Activated CD8-positive, alpha-beta T cell treated with anti-CD3 and anti-CD28 coated beads, Interleukin-2, amount 10 ng/mL, durations not matched to agents 7 days and 5 days (primary cell): Measurements from ENCODE around the gene RBSN. TPM values are rescaled to one million over a fixed set of nuclear protein-coding genes. Genes with fewer than 3 reads are reported as not detected.

Experiments
- ATAC-seq: fragments of 150-1000 bp; cut with Tn5 transposase; one replicate; pipeline ENCODE4 v1.10.0; 2021; ENCODE audit warnings: moderate library complexity
- CTCF ChIA-PET: fragments of 350-600 bp; sonication (Branson Sonifier 250); formaldehyde crosslinking; loops from one replicate; lab custom pipeline; 2021; ENCODE audit warnings: antibody characterized with exemption; lab: Charles Lee
- POLR2A ChIA-PET: fragments of 350-600 bp; sonication (Branson Sonifier 250); formaldehyde crosslinking; loops from one replicate; lab custom pipeline; 2021; ENCODE audit warnings: antibody characterized with exemption; lab: Charles Lee
- DNase-seq: peaks from one replicate; pipeline ENCODE4 v3.0.0-alpha.2; 2020
- H3K27ac Mint-ChIP-seq: one replicate; pipeline ENCODE4 v1.8.0; 2021; ENCODE audit warnings: mild to moderate bottlenecking, mixed read lengths
- H3K27me3 Mint-ChIP-seq: one replicate; pipeline ENCODE4 v1.8.0; 2021; ENCODE audit warnings: low read depth, mixed read lengths
- H3K36me3 Mint-ChIP-seq: one replicate; pipeline ENCODE4 v1.8.0; 2021; ENCODE audit warnings: low read depth, mixed read lengths
- H3K4me1 Mint-ChIP-seq: one replicate; pipeline ENCODE4 v1.8.0; 2021; ENCODE audit warnings: low read depth, mixed read lengths
- H3K4me3 Mint-ChIP-seq: one replicate; pipeline ENCODE4 v1.8.0; 2021; ENCODE audit warnings: mild to moderate bottlenecking, mixed read lengths
- H3K9me3 Mint-ChIP-seq: one replicate; pipeline ENCODE4 v1.8.0; 2022; ENCODE audit warnings: mixed read lengths; ENCODE audit not compliant: insufficient read depth
- total RNA-seq, 2 experiments: library from RNA; stranded (reverse); gene quantifications; one replicate each; pipeline ENCODE4 v1.2.3, GENCODE V29; 2021

The RBSN gene
- total RNA-seq, 2 experiments from 2014 or later = 16.4 to 17.8 TPM

GRCh38 chr3:15099364-15100098 is 583 bp upstream of the RBSN start:
- Mint-ChIP-seq H3K4me1 (peaks cover 47% of the 10 kb centered on the region), H3K27ac (peak overlapping the region; percentile 97), H3K36me3 (peaks cover 27% of the 10 kb centered on the region), H3K27me3 (peaks cover 2% of the 10 kb centered on the region), H3K4me3 (peak overlapping the region; percentile 93), H3K9me3 (no peaks in the 10 kb centered on the region)
- ATAC-seq (peak; percentile 20), DNase-seq (no peak)
- ChIA-PET CTCF (interaction anchor here (1.0 to 2.2 kb wide), 5 partner anchors 9 to 306 kb away, joined by 3 to 19 read pairs (median 4); partner anchors contain the start of gene CAPN7), POLR2A (interaction anchor here (0.6 to 3.4 kb wide), 17 partner anchors 9 to 1211 kb away, joined by 3 to 21 read pairs (median 3); partner anchors contain the start of genes CAPN7, CCDC174, MRPS25 and NR2C2)

DNA sequence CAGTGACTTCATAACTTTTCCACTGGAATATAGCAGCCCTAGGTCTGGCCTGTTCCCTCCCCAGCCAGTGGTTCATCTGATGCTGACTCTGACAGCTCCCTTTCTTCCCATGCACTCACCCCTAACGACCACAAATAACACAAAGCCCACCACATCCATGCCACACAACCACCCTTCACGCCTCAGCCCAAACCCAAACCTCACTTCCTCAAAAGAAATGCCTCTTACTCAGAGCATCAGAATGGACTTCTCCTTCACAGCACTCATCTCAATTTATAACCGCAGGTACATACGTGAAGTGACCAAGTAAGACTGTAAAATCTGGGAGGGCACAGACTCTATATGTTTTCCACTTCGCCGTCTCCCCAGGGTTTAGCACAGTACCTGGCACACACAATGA is 1.1 kb downstream of the RBSN start:
- DNase-seq (peak; percentile 52), ATAC-seq (peak; percentile 14)
- peak overlapping the region; percentile 97 for H3K27ac Mint-ChIP-seq
- peaks cover 2% of the 10 kb centered on the region for H3K27me3 Mint-ChIP-seq
- ChIA-PET POLR2A (interaction anchor here (0.7 to 3.4 kb wide), 6 partner anchors 8 to 227 kb away, joined by 3 to 21 read pairs (median 4); partner anchors contain the start of genes MRPS25 and NR2C2), CTCF (interaction anchor here (0.9 to 2.2 kb wide), 3 partner anchors 11 to 307 kb away, joined by 3 to 19 read pairs (median 4); no protein-coding TSS in a partner anchor)
- H3K36me3 Mint-ChIP-seq = peaks cover 37% of the 10 kb centered on the region
- H3K4me1 Mint-ChIP-seq = peaks cover 47% of the 10 kb centered on the region
- H3K4me3 Mint-ChIP-seq = peak overlapping the region; percentile 93
- no peaks in the 10 kb centered on the region for H3K9me3 Mint-ChIP-seq

- CTCF ChIA-PET = interaction anchor here (1.2 kb wide), 1 partner anchor 13 kb away, joined by 4 read pairs; no protein-coding TSS in a partner anchor
- DNase-seq (no peak), ATAC-seq (no peak)
- H3K27ac Mint-ChIP-seq = no peak overlapping the region
- no peak overlapping the region for H3K4me3 Mint-ChIP-seq
- H3K27me3 Mint-ChIP-seq = peaks cover 2% of the 10 kb centered on the region
- POLR2A ChIA-PET = no interaction called here
- peaks cover 41% of the 10 kb centered on the region for H3K36me3 Mint-ChIP-seq
- H3K9me3 Mint-ChIP-seq = no peaks in the 10 kb centered on the region
- H3K4me1 Mint-ChIP-seq = peaks cover 36% of the 10 kb centered on the region
These were observed 2.9 kb downstream of the RBSN start for GRCh38 chr3:15096046-15096445.

- Mint-ChIP-seq H3K9me3 (no peaks in the 10 kb centered on the region), H3K4me1 (peaks cover 26% of the 10 kb centered on the region)
- CTCF ChIA-PET = interaction anchor here (1.4 kb wide), 1 partner anchor 30 kb away, joined by 4 read pairs; the partner anchor contains the start of gene MRPS25
These were observed 4.6 kb downstream of the RBSN start for GRCh38 chr3:15094187-15094875.

GRCh38 chr3:15092686-15093085 is 6.3 kb downstream of the RBSN start:
- peaks cover 15% of the 10 kb centered on the region for H3K4me1 Mint-ChIP-seq
- no peaks in the 10 kb centered on the region for H3K27me3 Mint-ChIP-seq
- ATAC-seq (no peak), DNase-seq (no peak)
- peaks cover 43% of the 10 kb centered on the region for H3K36me3 Mint-ChIP-seq
- no peak overlapping the region for H3K4me3 Mint-ChIP-seq
- no peak overlapping the region for H3K27ac Mint-ChIP-seq
- CTCF ChIA-PET = interaction anchor here (1.4 to 2.2 kb wide), 2 partner anchors 16 to 28 kb away, joined by 4 to 8 read pairs; partner anchors contain the start of gene MRPS25
- POLR2A ChIA-PET = no interaction called here
- H3K9me3 Mint-ChIP-seq = no peaks in the 10 kb centered on the region

More at GRCh38 chr3:15094187-15094875, 4.6 kb downstream of the RBSN start:
- no peak overlapping the region for H3K27ac Mint-ChIP-seq
- DNase-seq = no peak
- H3K27me3 Mint-ChIP-seq = peaks cover 2% of the 10 kb centered on the region
- POLR2A ChIA-PET = interaction anchor here (0.6 to 1.4 kb wide), 2 partner anchors 29 to 153 kb away, joined by 3 to 7 read pairs; partner anchors contain the start of gene MRPS25
- no peak overlapping the region for H3K4me3 Mint-ChIP-seq
- no peak for ATAC-seq
- peaks cover 49% of the 10 kb centered on the region for H3K36me3 Mint-ChIP-seq

DNA sequence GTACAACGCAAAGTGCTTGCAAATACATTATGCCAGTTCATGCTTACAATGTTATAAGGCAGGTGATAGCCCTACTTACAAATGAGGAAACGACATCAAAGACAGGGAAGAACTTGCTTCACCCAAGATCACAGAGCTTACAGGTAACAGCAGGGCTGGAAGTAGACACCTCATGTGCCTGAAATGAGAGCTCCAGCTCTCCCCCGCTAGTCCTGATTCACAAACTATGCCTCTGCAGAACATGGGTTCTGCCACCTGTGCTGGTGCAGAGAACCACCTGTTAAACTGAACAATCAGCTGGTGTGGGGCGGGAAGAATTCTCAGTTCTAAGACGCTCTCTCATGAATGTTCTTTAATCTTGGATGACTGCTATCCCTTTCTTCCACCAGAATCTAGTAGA is 7.4 kb downstream of the RBSN start:
- POLR2A ChIA-PET = interaction anchor here (1.1 kb wide), 1 partner anchor 18 kb away, joined by 4 read pairs; no protein-coding TSS in a partner anchor
- ATAC-seq (no peak), DNase-seq (no peak)
- Mint-ChIP-seq H3K4me1 (peaks cover 9% of the 10 kb centered on the region), H3K4me3 (no peak overlapping the region), H3K27me3 (no peaks in the 10 kb centered on the region), H3K27ac (no peak overlapping the region), H3K36me3 (peaks cover 45% of the 10 kb centered on the region), H3K9me3 (no peaks in the 10 kb centered on the region)
- CTCF ChIA-PET = interaction anchor here (1.7 to 2.2 kb wide), 2 partner anchors 17 to 177 kb away, joined by 4 to 8 read pairs; no protein-coding TSS in a partner anchor

- CTCF ChIA-PET = interaction anchor here (1.1 to 1.7 kb wide), 3 partner anchors 19 to 38 kb away, joined by 3 to 5 read pairs (median 4); no protein-coding TSS in a partner anchor
- ATAC-seq (no peak), DNase-seq (no peak)
- Mint-ChIP-seq H3K27me3 (no peaks in the 10 kb centered on the region), H3K9me3 (no peaks in the 10 kb centered on the region), H3K36me3 (peaks cover 40% of the 10 kb centered on the region), H3K27ac (no peak overlapping the region), H3K4me3 (no peak overlapping the region), H3K4me1 (no peaks in the 10 kb centered on the region)
- POLR2A ChIA-PET = interaction anchor here (1.6 kb wide), 1 partner anchor 9 kb away, joined by 5 read pairs; the partner anchor contains the start of gene RBSN
These were observed 9.7 kb downstream of the RBSN start for GRCh38 chr3:15089201-15089600.

DNA sequence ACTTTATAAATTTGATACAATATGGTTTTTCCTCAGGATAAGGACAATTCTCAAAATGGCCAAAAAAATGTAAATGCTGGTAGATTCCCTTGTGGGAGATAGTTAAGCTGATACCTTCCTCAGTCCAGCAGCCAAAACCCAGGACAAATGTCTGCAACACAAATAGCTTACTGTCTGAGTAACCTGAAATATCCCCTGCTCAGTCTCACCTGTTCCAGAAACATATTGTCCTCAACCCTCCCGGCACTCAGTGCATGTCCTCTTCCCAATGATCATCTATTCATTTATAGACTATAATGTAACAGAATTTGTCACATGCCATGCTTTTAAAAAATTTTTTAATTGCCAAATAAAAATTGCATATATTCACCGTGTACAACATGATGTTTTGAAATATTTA is 12.2 kb downstream of the RBSN start:
- Mint-ChIP-seq H3K4me3 (no peak overlapping the region), H3K4me1 (peaks cover 11% of the 10 kb centered on the region), H3K27ac (no peak overlapping the region), H3K9me3 (no peaks in the 10 kb centered on the region), H3K27me3 (no peaks in the 10 kb centered on the region), H3K36me3 (peaks cover 52% of the 10 kb centered on the region)
- POLR2A ChIA-PET = no interaction called here
- DNase-seq = no peak
- no peak for ATAC-seq
- CTCF ChIA-PET = no interaction called here

DNA sequence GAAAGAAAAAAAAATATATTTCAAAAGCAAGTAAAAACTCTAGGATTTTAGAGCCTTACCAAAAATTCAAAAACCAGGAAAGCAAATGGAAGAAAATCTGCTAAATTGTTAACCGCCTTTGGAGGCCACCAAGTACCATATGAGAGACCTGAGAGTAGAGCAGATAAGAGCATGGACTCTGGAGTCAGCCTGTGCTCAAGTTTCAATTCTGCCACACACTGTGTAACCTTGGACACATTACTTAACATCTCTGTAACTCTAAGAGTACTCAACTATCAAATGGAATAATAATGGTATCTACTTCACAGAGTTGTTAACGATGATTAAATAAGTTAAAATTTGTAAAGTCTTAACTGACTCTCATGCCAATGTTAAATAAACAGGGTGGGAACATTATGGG is 12.7 kb downstream of the RBSN start:
- Mint-ChIP-seq H3K27ac (no peak overlapping the region), H3K4me3 (no peak overlapping the region), H3K27me3 (no peaks in the 10 kb centered on the region), H3K36me3 (peaks cover 54% of the 10 kb centered on the region), H3K4me1 (peaks cover 15% of the 10 kb centered on the region), H3K9me3 (no peaks in the 10 kb centered on the region)
- ChIA-PET POLR2A (no interaction called here), CTCF (no interaction called here)
- no peak for ATAC-seq
- DNase-seq = no peak

DNA sequence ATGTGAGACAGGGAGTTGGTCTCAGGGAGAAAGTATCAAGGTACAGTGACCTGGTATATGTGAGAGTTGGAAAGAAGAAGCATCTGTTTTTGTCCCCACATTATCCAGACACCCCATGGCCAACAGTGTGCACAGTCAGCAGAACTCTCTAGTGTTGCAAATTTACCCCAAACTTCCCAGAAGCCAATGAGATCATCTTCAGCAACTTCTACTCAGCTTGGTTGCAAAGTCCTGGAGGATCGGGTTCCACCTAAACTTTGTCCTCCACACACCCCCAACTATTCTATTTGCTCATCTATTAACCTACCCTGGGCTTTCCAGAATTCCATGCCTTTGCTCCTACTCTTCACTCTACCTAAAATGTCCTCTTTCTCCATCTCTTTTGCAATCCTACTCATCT is 15.7 kb downstream of the RBSN start:
- Mint-ChIP-seq H3K9me3 (no peaks in the 10 kb centered on the region), H3K36me3 (peaks cover 60% of the 10 kb centered on the region), H3K4me3 (no peak overlapping the region), H3K27ac (no peak overlapping the region), H3K4me1 (peaks cover 15% of the 10 kb centered on the region), H3K27me3 (no peaks in the 10 kb centered on the region)
- ChIA-PET CTCF (no interaction called here), POLR2A (no interaction called here)
- no peak for ATAC-seq
- DNase-seq = no peak

DNA sequence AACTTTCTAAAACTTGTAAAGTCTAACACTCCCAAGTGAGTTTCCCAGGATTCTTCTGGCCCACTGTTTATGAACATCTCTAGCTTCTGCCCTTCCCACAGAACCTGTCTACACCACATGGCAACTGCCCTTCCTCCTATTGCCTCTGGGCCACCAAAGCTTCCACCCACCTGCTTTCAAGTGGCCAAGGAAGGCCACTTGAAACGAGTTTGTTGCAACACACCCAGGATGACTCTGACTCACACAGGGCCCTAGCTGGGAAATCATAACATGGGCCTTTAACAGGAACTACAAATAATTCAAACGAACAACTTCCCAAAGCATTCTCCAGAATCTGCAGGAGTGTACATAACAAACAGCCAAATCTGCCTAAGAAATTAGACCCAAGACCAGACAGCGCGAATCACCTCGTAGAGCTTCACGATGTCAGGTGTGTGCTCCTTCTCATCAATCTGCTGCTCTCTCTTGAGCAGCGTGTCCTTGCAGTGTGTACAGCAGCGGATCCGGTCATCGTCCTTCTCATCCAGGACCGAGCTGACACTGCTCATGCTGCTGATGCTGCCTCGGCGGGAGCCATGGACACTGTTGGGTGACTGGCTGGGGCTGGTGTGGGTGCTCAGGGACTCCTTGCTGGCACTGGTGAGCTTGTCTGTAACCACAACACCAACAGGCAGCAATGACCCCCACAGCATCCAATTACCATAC is 16.8 kb downstream of the RBSN start:
- peaks cover 69% of the 10 kb centered on the region for H3K36me3 Mint-ChIP-seq
- POLR2A ChIA-PET = interaction anchor here (0.6 to 1.3 kb wide), 2 partner anchors 8 to 383 kb away, joined by 3 read pairs; no protein-coding TSS in a partner anchor

More for the DNA sequence above, 16.8 kb downstream of the RBSN start:
- peak overlapping the region; percentile 2 for H3K27ac Mint-ChIP-seq
- peak; percentile 30 for ATAC-seq
- no peaks in the 10 kb centered on the region for H3K27me3 Mint-ChIP-seq
- DNase-seq = no peak
- no peak overlapping the region for H3K4me3 Mint-ChIP-seq
- no peaks in the 10 kb centered on the region for H3K9me3 Mint-ChIP-seq
- peaks cover 15% of the 10 kb centered on the region for H3K4me1 Mint-ChIP-seq
- CTCF ChIA-PET = interaction anchor here (0.9 to 2.0 kb wide), 4 partner anchors 8 to 156 kb away, joined by 3 to 6 read pairs (median 3); no protein-coding TSS in a partner anchor
